AG20443 (cell line): ENCODE data around the gene EPHA10.

ENCODE experiments used
- DNase-seq: peaks from one replicate; pipeline ENCODE4 v3.0.0; 2012; ENCODE audit warnings: low spot score, mixed read lengths

Gene EPHA10

GRCh38 chr1:37764888-37765441 is at the start of gene EPHA10:
Gene EPHA10 (minus strand): TSS chr1:37765120. CDS start chr1:37765066, 54 bp downstream.
- DNase-seq = peak; percentile 5

GRCh38 chr1:37814252-37814651 is 49.3 kb upstream of the EPHA10 start:
- DNase-seq = no peak

GRCh38 chr1:37813529-37814145 is 48.7 kb upstream of the EPHA10 start:
- DNase-seq = no peak

- DNase-seq = peak; percentile 81
Observed at GRCh38 chr1:37811027-37811655, 46.2 kb upstream of the EPHA10 start.

- no peak for DNase-seq
Observed at GRCh38 chr1:37809942-37810341, 45.0 kb upstream of the EPHA10 start.

GRCh38 chr1:37808369-37809319 is 43.7 kb upstream of the EPHA10 start:
- peak; percentile 96 for DNase-seq

GRCh38 chr1:37807555-37808368 is 42.8 kb upstream of the EPHA10 start, which contains the start of the genes C1orf122 and YRDC:
Gene C1orf122 (plus strand): TSS chr1:37807790. CDS start chr1:37808405, 615 bp downstream.
Gene YRDC (minus strand): TSS chr1:37808208. CDS start chr1:37808180, 28 bp downstream.
- peak; percentile 98 for DNase-seq

GRCh38 chr1:37807220-37807554 is 42.3 kb upstream of the EPHA10 start:
- DNase-seq = no peak

GRCh38 chr1:37802439-37802838 is 37.5 kb upstream of the EPHA10 start:
- DNase-seq = no peak

GRCh38 chr1:37797750-37798345 is 32.9 kb upstream of the EPHA10 start:
- peak; percentile 55 for DNase-seq

GRCh38 chr1:37795340-37796125 is 30.6 kb upstream of the EPHA10 start:
- peak; percentile 77 for DNase-seq

GRCh38 chr1:37794372-37795339 is 29.7 kb upstream of the EPHA10 start:
- DNase-seq = no peak

GRCh38 chr1:37793773-37794371 is 29.0 kb upstream of the EPHA10 start, which contains the start of gene MANEAL:
Gene MANEAL (plus strand): TSS chr1:37793847. CDS start chr1:37794183, 336 bp downstream.
- peak; percentile 82 for DNase-seq

GRCh38 chr1:37792943-37793686 is 28.2 kb upstream of the EPHA10 start:
- DNase-seq = no peak

- DNase-seq = no peak
Observed at GRCh38 chr1:37782491-37782890, 17.6 kb upstream of the EPHA10 start.

- DNase-seq = no peak
Observed at GRCh38 chr1:37778654-37779053, 13.7 kb upstream of the EPHA10 start.

GRCh38 chr1:37776946-37777516 is 12.1 kb upstream of the EPHA10 start:
- DNase-seq = no peak
